ENCODE results near the gene CCDC188.
A peak's percentile ranks its signal among the peaks of the same experiment; 100 is the strongest.

Gene CCDC188

GRCh38 chr22:20126284-20127029, 24.4 kb downstream of the CCDC188 start:
- no peak for DNase-seq (ENCODE audit: low read depth)
- H3K4me3 ChIP-seq (ENCODE audit: low read depth, low read length) = no peak overlapping the region

DNA sequence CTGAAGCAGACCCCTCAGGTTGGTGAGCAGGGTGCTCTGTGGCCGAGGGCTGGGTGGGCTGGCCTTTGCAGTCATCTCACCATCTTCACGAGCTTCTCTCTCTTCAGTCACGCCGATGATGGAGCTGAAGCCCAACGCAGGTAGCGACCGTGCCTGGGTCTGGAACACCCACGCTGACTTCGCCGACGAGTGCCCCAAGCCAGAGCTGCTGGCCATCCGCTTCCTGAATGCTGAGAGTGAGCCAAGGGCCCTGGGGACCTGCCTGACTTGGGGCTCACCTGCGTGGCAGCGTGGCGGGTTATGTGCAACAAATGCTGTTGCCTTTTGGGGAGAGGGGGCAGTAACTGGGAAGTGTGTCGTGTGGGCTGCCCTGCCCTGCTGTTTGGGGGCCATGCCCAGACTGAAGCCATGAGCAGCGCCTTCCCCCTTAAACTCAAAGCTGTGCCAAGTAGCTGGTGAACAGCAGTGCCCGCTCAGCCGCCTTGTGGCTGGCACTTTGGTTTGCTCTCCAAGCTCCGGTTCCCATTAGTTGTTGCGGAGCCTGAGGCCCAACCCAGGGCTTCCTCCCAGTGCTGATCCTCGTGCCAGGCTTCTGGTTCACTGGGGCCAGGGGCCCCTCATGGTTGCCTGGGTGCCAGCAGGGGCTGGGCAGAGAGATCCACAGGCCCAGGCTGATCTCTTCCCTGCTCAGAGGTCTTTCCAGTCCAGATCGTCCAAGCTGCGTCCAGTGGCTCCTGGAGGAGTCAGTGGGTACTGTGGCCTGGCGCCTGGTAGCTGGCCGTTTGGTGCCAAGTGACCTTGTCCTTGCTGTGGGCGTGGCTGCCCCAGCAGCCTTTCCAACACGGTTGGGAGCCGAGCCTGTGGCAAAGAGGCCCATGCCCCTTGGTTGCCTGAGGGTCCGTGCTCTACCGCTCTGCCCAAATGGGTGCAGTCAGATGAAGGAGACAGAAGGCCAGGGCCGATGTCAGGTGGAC, 25.4 kb downstream of the CCDC188 start:
- no peak overlapping the region for H3K4me3 ChIP-seq (ENCODE audit: low read depth, low read length)
- DNase-seq (ENCODE audit: low read depth) = no peak

- DNase-seq (ENCODE audit: low read depth) = no peak
- H3K4me3 ChIP-seq (ENCODE audit: low read depth, low read length) = no peak overlapping the region
Measured at GRCh38 chr22:20124083-20124787, 26.6 kb downstream of the CCDC188 start.

- no peak overlapping the region for H3K4me3 ChIP-seq (ENCODE audit: low read depth, low read length)
- DNase-seq (ENCODE audit: low read depth) = no peak
Measured at GRCh38 chr22:20123366-20124082, 27.3 kb downstream of the CCDC188 start.

DNA sequence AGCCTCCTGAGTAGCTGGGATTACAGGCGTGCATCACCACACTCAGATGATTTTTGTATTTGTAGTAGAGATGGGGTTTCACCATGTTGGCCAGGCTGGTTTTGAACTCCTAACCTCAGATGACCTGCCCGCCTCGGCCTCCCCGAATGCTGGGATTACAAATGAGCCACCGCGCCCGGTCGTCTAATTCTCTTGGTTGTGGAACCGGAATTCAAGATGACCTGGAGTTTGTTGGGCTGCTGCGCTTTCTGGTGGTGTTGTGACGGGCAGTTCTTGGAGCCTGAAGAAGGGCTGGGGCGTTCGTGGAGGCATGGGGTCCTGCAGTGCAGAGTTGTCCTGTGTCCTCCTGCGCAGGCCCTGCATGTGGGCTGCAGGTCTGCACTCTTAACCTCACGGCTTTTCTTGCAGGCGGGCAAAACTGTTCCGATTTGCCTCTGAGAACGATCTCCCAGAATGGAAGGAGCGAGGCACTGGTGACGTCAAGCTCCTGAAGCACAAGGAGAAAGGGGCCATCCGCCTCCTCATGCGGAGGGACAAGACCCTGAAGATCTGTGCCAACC, 28.9 kb downstream of the CCDC188 start:
- no peak overlapping the region for H3K4me3 ChIP-seq (ENCODE audit: low read depth, low read length)
- DNase-seq (ENCODE audit: low read depth) = no peak

DNA sequence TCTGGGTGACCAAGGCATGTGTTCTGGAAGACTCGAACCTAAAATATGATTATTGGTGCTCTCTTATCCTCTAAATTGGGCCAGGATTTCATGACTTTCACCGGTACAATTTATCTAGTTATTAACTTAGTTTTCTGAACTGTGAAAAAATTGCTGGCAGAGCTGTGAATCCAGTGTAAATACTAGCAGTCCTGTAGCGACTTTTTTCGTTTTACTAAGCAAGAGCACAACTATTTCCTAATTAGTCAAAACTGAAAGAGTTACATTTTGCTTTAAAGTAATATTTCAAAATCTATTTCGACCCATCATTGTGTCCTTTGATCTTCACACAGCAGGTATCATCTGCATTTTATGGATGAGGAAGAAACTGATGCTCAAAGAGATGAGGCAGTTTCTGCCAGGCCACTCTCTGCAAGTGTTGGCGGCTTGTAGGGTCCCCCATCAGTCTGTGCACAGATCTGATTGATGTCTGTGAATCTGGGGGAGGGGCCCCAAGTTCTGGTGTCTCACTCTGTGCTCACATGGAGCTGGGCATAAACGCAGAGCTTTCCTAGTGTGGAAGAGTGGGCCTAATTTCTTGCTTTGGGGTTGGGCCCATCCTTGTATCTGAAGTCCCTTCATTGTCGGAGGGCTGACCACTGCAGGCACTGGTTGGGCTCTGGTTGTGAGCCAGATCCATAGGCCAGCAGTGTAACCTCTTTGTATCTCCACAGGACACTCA, 32.4 kb downstream of the CCDC188 start:
- DNase-seq (ENCODE audit: low read depth) = no peak
- peak overlapping the region; percentile 96 for H3K4me3 ChIP-seq (ENCODE audit: low read depth, low read length)

DNA sequence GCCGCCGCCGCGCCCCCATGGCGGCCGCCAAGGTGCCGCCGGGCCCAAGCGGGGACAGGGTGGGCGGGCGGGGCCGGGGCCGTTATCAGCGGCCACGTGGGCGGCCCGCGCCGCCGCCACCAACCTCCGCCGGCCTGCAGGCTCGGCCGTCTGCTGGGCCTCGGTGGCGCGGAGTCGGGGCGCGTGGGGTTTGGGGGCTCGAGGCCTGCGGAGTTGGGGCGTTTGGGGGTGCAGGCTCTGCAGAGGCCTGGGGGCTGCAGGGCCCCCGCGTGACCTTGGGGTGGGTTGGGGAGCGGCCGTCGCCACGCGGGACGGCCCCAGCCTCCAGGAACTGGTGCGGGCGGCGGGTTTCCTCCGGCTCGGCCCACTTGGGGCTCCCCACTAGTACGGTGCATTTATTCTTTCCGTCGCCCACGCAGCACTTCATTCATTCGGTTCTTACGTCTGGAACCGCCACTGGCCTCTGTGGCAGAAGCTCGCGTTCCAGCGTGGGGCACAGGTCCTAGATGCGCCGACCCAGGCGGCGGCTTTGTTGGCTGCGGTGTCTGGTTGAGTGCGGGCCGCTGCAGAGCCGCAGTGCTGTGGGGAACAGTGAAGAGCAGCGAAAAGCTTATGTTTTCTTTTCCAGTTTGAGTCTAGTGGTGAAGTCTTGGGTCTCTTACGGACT, 33.1 kb downstream of the CCDC188 start:
- peak overlapping the region; percentile 96 for H3K4me3 ChIP-seq (ENCODE audit: low read depth, low read length)
- no peak for DNase-seq (ENCODE audit: low read depth)

DNA sequence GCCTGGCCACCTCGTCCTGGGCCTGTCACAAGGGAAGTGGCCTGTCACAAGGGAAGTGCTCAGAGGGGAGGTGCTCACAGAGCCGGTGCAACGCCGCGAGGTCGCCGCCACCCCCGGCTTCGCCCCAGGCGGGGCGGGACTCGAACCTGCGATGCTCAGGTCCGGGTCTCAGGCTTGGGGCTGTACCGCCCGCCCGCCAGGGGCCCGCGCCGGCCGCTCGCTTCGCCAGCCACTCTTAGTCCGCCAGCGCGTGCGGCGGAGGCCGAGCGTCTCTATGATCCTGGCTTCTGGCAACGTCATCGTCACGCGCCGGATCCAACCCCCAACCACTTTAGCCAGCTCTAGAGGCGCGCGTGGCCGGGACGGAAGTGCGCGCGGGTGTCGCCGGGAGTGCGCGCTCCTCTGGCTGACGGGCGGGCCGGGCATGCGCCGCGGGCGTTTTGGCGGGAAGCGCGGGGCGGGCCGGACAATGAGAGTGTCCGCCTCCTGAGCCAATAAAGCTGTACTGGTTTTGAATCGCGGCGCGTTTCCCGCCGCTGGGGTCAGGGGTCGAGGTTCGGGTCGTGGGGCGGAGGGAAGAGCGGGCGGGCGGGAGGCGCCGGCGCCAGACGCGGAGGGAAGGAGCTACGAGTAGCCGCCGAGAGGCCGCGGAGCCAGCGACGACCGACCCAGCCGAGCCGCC, 33.8 kb downstream of the CCDC188 start, which contains the start of gene TRMT2A:
TRMT2A (minus strand) TSS at position 276 of the 682 bp plus-strand sequence. CDS start 320 bp downstream, outside the sequence.
- peak; percentile 93 for DNase-seq (ENCODE audit: low read depth)
- peak within 1 kb of the TSS; percentile 96 for H3K4me3 ChIP-seq (ENCODE audit: low read depth, low read length)

DNA sequence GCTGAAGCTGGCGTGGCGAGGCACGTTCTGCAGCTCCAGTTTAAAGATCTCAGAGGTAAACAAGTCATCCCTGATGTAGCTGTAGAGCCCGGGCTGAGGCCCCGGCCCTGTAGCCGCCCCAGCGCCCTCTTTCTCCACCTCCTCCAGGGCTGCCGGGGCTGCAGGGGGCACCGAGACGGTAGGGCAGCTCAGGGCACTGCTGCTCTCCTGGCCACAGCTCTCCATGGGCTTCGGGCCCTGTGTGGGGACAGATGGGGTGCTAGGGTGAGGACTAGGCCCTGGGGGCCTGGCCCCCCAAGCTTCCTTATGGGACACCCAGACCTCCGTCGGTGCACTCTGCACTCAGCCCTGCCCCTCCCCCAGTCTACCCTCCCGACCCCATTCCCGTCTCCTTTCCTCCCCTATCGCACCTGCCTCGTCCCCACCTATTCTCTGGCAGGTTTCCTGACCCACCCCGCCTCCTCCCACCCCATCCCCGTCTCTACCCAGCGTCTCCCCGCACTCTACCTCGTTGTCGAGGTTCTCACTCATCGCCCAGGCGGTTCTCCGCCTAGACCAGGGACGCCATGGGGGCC, 34.4 kb downstream of the CCDC188 start:
- no peak for DNase-seq (ENCODE audit: low read depth)
- peak overlapping the region; percentile 96 for H3K4me3 ChIP-seq (ENCODE audit: low read depth, low read length)

DNA sequence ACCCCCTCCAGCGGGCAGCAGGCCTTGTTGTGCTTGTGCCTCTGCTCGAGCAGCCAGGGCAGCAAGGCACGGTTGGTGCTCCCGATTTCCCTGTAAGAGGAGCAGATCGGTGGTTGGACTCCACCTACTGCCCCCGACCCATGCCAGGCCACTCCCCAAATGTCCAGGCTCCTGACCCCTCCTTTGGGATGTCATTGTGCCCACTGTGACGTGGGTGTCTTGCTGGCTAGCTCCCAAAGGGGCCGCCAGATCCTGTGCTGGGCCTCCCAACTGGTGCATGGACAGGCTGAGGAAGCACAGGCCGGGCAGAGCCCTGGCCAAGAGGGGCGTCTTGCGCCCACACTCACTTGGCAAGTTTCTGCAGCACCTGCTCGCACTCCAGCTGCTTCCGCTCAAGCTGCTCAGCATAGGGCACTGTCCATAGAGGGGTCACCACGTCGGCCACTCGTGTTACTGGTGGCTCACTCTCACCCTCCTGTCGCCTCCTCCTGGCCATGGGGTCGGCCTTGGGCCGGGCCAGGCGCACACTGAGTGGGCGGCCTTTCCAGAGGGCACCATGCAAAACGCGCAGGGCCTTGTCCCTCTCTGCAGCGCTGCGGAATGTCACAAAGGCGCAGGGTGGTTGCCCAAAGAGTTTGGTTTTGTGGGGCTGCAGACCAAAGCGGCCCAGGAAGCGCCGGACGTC, 35.0 kb downstream of the CCDC188 start, which contains the start of gene RANBP1:
RANBP1 (plus strand) TSS at position 414 of the 685 bp plus-strand sequence; CDS start at position 495, 81 bp downstream.
- H3K4me3 ChIP-seq (ENCODE audit: low read depth, low read length) = peak within 1 kb of the TSS; percentile 96
- DNase-seq (ENCODE audit: low read depth) = no peak

DNA sequence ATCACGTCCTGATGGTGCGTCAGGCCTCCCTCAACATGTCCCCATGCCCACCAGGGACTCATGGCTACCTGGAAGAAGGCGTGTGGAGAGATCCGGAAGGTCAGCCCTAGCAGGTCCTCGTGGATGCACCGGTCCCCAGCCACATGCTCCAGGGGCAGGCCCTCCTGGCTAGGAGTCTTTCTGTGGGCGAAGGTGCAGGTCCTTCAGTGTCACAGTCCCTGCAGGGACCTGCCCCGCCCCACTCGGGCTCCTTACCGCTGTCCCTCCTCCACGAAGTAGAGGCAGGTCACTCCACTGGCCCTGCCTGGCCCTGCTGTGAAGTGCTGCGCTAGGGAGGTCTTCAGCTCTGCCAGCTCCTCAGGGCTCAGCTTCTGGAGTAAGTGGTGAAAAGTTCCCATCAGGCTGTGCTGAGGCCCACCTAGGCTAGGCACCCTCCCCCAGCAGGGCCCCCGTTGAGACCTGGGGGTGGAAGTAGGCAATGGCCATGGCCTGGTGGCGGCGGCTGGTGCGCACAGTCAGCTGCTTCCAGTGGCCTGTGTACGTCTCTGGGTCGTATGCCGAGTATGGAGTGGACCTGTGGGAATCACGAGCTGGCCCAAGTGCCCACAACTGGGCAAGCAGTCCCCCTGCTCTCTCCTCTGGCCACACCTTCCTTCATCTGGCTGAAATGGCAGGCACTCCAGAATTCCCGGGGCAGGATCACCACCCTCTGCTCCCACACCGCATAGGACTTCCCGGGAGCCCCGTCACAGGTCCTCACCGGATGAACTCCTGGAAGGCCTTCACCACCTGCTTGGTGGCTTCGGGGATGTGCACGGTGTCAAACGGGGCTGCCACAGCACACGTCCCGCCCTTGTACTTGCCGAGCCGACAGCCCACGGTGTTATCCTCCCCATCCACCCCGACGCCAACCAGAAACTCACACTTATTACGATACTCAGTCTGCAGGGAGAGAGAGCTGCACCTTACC, 36.1 kb downstream of the CCDC188 start:
- DNase-seq (ENCODE audit: low read depth) = no peak
- H3K4me3 ChIP-seq (ENCODE audit: low read depth, low read length) = no peak overlapping the region

- no peak for DNase-seq (ENCODE audit: low read depth)
- no peak overlapping the region for H3K4me3 ChIP-seq (ENCODE audit: low read depth, low read length)
Measured at GRCh38 chr22:20113551-20114310, 37.1 kb downstream of the CCDC188 start.

DNA sequence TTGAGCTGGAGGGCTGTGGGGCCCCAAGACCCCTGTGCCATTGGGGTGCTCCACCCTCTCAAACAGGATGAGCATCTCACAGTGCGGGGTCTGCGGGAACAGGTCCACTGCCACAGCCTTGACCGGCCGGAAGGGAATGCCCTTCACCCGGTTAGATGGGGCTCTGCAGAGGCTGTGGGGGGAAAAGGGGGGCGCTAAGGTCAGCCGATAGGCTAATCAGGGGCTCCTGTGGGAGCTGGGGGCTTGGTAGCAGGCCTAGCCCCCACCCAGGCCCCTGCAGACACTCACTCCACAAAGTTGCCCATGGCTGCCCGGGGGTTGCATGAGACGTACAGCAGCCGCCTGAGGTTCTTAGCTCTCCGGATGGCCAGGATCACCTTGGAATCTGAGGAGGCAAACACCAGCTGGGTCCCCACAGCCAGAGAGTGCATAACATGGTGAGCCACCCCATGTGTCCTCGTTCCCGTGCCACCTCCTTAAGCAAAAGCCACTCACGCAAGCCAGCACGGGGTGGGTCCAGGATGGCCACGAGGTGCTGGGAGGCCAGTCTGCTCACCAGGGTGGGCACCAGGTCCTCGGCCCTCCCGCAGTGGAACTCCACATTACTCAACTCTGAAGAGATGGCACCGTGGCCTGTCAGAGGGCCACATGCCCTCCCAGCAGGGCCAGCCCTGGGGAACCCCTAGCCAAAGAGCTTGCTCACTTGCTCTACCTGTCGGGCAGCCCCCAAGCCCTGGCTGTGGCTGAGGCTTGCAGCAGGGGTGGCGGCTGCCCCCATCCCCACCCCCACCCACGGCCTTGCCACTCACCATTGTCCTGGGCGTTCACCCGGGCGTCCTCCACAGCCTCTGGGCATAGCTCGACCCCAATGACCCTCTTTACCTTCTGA, 38.0 kb downstream of the CCDC188 start:
- no peak overlapping the region for H3K4me3 ChIP-seq (ENCODE audit: low read depth, low read length)
- DNase-seq (ENCODE audit: low read depth) = no peak

Data from skeletal muscle cell (primary cell).